Right renal cortex interstitium (tissue), 3 donors: Measurements from ENCODE around the gene TCTN1. TPM values are rescaled to one million over a fixed set of nuclear protein-coding genes. Genes with fewer than 3 reads are reported as not detected.
"Not testable (repeated sequence)": the region's sequence is repeated elsewhere in the genome, so short reads cannot be mapped to it uniquely, and the experiment has no call there.

ENCODE experiments used
- DNase-seq, 3 donors: peaks; one replicate each; pipeline ENCODE4 v3.0.0-alpha.2; 2013; ENCODE audit warnings: low read depth in 3 of 3, low spot score in 2 of 3
- polyA plus RNA-seq, 3 donors: library from polyadenylated mRNA; unstranded; fragments of 120-200 nt; gene quantifications; one replicate each; pipeline ENCODE4 v1.2.1, GENCODE V29; 2013; ENCODE audit not compliant: insufficient read length in 3 of 3

The TCTN1 gene
- polyA plus RNA-seq, 3 donors: 72.5 to 91.8 (median 87.6) TPM

- DNase-seq: no peak
Measured at GRCh38 chr12:110635055-110635454, 21.1 kb downstream of the TCTN1 start.

- no peak for DNase-seq
Measured at GRCh38 chr12:110636516-110636915, 22.6 kb downstream of the TCTN1 start.

- no peak for DNase-seq
Measured at GRCh38 chr12:110637869-110638441, 24.0 kb downstream of the TCTN1 start.

DNA sequence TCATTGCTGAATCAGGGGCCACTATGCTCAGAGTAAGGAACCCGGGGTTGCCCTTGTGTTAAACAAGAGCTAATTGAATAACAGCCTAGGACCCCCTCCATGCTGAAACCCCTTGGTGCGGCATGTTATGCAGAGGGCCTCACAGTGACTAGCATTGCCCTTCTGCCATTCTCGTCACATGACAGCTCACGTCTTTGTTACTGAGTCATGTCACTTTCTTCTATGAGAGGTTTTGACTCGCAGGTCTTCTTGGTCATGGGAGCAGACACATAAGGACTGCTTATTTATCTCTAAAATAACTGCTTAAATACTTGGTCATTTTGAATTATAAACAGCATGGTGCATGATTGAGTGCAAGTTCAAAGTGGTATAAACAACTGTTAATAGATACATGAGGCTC, 24.9 kb downstream of the TCTN1 start:
- no peak for DNase-seq

DNA sequence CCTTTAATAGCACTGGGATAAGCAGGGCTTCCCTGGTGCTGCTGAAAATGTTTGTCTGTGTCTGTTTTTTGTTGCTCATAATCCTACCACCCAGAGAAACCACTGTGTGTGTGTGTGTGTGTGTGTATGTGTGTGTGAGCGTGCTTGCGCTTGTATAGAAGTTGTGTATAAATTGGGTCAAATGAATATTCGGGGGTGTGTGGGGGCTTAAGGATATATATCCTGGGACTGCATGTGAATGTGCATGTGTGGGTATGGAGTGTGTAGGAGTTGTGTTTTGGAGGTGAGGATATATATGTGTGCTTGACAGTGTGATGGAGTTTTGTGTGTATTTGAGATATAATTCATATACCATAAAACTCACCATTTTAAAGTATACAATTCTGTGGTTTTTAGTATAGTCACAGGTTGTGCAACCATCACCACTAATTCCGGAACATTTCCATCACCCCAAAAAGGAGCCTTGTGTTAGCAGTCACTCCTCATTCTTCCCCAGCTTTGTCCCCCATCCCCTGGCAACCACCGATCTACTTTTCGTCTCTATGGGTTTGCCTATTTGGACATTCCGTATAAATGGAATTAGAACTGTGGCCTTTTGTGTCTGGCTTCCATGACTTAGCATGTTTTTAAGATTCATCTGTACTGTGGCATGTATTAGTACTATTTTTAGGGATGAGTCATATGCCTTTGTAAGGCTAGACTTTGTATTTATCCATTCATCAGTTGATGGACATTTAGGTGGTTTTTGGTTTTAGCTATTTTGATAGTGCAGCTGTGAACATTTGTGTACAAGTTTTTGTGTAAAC, 25.6 kb downstream of the TCTN1 start:
- DNase-seq: no peak

- DNase-seq: no peak
Measured at GRCh38 chr12:110640275-110641025, 26.5 kb downstream of the TCTN1 start.

DNA sequence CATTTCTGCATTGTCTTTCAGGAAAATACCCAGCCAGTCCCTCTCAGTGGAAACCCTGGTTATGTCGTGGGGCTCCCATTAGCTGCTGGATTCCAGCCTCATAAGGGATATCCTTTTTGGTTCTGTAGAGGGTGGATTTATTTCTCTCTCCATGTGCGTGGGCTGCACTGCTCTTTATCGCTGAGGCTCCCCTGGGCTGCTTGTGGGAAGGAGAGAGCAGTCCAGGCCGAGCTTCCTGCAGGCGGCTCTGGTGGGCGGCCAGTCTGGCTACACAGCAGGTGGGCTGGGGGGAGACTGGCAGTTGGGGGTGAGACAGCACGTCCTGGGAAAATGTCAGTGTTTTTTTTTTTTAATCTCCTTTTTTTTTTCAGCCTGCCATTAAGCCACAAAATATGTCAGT, 27.6 kb downstream of the TCTN1 start:
- peak in 1 of 3 donors; percentile 2 for DNase-seq

DNA sequence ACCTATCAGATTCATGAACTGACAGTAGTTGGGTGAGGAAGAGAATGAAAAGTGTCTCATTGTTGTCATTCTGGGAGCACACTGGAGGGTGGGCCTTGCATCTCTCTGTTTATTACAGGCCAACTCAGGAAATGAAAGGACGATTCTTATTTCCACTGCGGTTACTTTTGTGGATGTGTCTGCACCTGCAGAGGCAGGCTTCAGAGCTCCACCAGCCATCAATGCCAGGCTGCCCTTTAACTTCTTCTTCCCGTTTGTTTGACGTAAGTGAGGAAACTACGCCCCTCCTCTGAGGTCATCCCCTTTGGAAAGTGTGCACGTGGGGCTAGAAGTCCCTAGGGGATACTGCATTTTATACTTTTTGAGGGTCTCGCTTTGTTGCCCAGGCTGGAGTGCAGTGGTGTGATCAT, 33.7 kb downstream of the TCTN1 start:
- no peak for DNase-seq

- peak in 1 of 3 donors; percentile 23 for DNase-seq
Measured at GRCh38 chr12:110649341-110649847, 35.5 kb downstream of the TCTN1 start.

DNA sequence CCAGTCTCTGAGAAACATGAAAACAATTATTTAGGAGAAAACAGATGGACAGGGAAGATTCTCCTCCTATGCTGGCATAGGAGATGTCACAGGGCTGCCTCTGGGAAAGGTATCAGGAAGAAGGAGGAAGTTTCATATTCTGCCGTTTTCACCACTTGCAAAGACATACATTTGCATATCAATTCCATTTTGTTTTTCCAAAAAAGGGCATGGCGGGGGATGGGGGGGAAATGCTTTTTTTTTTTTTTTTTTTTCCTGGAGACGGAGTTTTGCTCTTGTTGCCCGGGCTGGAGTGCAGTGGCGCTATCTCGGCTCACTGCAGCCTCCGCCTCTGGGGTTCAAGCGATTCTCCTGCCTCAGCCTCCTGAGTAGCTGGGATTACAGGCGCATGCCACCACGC, 40.3 kb downstream of the TCTN1 start:
- not testable (repeated sequence) for DNase-seq

- DNase-seq: no peak
Measured at GRCh38 chr12:110656071-110656655, 42.2 kb downstream of the TCTN1 start.

- DNase-seq: no peak
Measured at GRCh38 chr12:110657747-110658146, 43.8 kb downstream of the TCTN1 start.

- no peak for DNase-seq
Measured at GRCh38 chr12:110658242-110658641, 44.3 kb downstream of the TCTN1 start.

- no peak for DNase-seq
Measured at GRCh38 chr12:110658878-110659277, 44.9 kb downstream of the TCTN1 start.

GRCh38 chr12:110661337-110661972, 47.5 kb downstream of the TCTN1 start:
- no peak for DNase-seq

DNA sequence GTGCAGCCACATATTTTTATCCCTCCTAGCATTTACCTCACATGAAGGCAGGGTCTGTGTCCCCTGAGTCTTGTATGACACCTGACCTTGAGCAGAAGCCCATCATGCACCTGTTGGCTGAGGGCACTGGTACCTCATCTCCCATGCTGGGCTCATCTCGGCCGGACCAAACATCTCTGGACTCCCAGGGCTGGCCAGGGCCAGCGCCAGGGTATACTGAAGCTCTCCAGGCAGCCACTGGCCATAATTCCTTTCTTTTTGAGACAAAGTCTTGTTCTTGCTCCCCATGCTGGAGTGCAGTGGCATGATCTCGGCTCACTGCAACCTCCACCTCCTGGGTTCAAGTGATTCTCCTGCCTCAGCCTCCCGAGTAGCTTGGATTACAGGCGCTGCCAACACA, 53.0 kb downstream of the TCTN1 start:
- no peak for DNase-seq

- no peak for DNase-seq
Measured at GRCh38 chr12:110667671-110668070, 53.7 kb downstream of the TCTN1 start.

DNA sequence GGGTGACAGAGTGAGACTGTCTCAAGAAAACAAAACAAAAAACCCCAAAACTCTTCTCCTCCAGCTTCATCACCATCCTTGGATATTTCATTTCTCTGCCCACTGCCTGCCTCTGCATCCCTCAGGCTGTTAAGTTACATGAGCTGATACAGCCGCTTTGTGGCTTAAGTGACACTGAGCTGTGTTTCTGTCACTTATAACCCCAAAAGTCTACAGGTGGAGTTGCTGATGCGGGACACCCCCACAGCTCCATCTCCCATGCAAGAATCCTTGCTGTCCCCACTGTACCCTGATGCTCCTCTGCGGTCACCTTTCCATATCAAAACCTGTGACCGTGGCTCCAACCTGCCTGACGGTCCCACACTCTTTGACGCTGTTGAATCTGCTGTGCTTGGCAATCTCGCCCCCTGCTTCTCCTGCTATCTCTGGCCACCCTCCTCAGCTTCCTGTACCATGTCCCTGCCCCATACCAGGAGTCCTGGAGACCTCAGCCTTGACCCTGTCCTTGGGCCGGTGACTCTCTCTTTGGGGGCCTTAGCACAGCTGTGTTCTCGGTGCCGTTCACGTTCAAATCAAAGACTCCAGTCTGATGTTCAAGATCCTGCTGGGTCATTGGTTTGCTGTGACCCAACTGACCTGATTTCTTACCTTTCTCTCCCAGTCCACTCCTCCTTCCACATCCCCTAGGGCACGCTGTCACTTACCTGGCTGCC, 54.7 kb downstream of the TCTN1 start:
- no peak for DNase-seq

GRCh38 chr12:110669193-110669502, 55.2 kb downstream of the TCTN1 start:
- no peak for DNase-seq

DNA sequence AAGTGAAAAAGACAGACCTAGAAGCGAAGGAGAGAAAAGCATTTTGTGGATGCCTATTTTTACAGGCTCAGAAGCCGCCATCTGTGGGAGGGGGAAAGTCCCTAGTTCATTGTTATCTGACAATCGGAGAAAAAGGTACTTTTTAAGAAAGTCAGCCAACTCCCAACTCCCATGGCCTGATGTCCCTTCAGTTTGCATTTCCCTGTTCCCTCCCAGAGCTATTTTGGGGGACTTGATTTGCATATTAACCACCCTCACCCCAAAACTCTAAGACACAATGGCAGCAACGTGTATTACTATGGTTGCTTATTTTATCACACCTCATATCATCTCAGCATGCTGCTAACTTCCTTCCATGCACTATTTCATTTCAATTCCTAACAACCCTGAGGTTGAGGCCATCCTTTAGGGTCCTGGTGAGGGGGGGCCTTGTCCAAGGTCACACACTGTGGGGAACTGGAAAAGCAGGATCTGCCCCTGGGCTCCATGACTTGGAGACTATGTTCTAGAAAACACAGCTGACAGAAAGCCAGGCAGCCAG, 56.3 kb downstream of the TCTN1 start:
- DNase-seq: no peak
